ENCODE data around the gene MEOX2.

The MEOX2 gene

GRCh38 chr7:15678653-15679052 is 7.8 kb downstream of the MEOX2 start:
- ChIA-PET POLR2A (no interaction called here), CTCF (no interaction called here)
- DNase-seq (ENCODE audit: extremely low spot score), result no peak
- TF ChIP-seq ARNT (IDR thresholded peaks at IDR 0.05), result no peak
- no peak for TF ChIP-seq HDGF (IDR thresholded peaks at IDR 0.05; ENCODE audit: borderline replicate concordance)
- no peak for TF ChIP-seq TARDBP (IDR thresholded peaks at IDR 0.05)
- TF ChIP-seq LEF1 (IDR thresholded peaks at IDR 0.05; ENCODE audit: borderline replicate concordance), result no peak
- TF ChIP-seq FOXA1 (IDR thresholded peaks at IDR 0.05), result no peak
- no peak for TF ChIP-seq BHLHE40 (IDR thresholded peaks at IDR 0.05; ENCODE audit: borderline replicate concordance)
- no peak for TF ChIP-seq NFRKB (IDR thresholded peaks at IDR 0.05)
- no peak for TF ChIP-seq CTBP1 (IDR thresholded peaks at IDR 0.05; ENCODE audit: borderline replicate concordance)
- TF ChIP-seq PKNOX1 (IDR thresholded peaks at IDR 0.05), result no peak
- no peak for TF ChIP-seq ZNF384 (IDR thresholded peaks at IDR 0.05)
- TF ChIP-seq ELF4 (IDR thresholded peaks at IDR 0.05), result no peak
- TF ChIP-seq FOXM1 (IDR thresholded peaks at IDR 0.05; ENCODE audit: borderline replicate concordance), result no peak
- no peak for TF ChIP-seq SUZ12 (IDR thresholded peaks at IDR 0.05)
- TF ChIP-seq FOXK2 (IDR thresholded peaks at IDR 0.05), result no peak
- TF ChIP-seq SP1 (IDR thresholded peaks at IDR 0.05), result no peak
- TF ChIP-seq L3MBTL2 (conservative IDR thresholded peaks at IDR 0.05), result no peak

GRCh38 chr7:15675379-15675778 is 11.1 kb downstream of the MEOX2 start:
- no peak for TF ChIP-seq ELF4 (IDR thresholded peaks at IDR 0.05)
- TF ChIP-seq LEF1 (IDR thresholded peaks at IDR 0.05; ENCODE audit: borderline replicate concordance), result no peak
- no peak for TF ChIP-seq NFRKB (IDR thresholded peaks at IDR 0.05)
- no peak for TF ChIP-seq BHLHE40 (IDR thresholded peaks at IDR 0.05; ENCODE audit: borderline replicate concordance)
- TF ChIP-seq PKNOX1 (IDR thresholded peaks at IDR 0.05), result no peak
- no peak for TF ChIP-seq FOXA1 (IDR thresholded peaks at IDR 0.05)
- TF ChIP-seq HDGF (IDR thresholded peaks at IDR 0.05; ENCODE audit: borderline replicate concordance), result no peak
- TF ChIP-seq ZNF384 (IDR thresholded peaks at IDR 0.05), result no peak
- TF ChIP-seq TARDBP (IDR thresholded peaks at IDR 0.05), result no peak
- no peak for TF ChIP-seq FOXK2 (IDR thresholded peaks at IDR 0.05)
- no peak for TF ChIP-seq SUZ12 (IDR thresholded peaks at IDR 0.05)
- TF ChIP-seq L3MBTL2 (conservative IDR thresholded peaks at IDR 0.05), result no peak
- TF ChIP-seq SP1 (IDR thresholded peaks at IDR 0.05), result no peak
- no peak for TF ChIP-seq ARNT (IDR thresholded peaks at IDR 0.05)
- no peak for TF ChIP-seq CTBP1 (IDR thresholded peaks at IDR 0.05; ENCODE audit: borderline replicate concordance)
- TF ChIP-seq FOXM1 (IDR thresholded peaks at IDR 0.05; ENCODE audit: borderline replicate concordance), result no peak
- ChIA-PET CTCF (no interaction called here), POLR2A (no interaction called here)
- no peak for DNase-seq (ENCODE audit: extremely low spot score)

- DNase-seq (ENCODE audit: extremely low spot score), result no peak
- TF ChIP-seq NFRKB (IDR thresholded peaks at IDR 0.05), result no peak
- TF ChIP-seq TARDBP (IDR thresholded peaks at IDR 0.05), result no peak
- no peak for TF ChIP-seq SP1 (IDR thresholded peaks at IDR 0.05)
- TF ChIP-seq FOXK2 (IDR thresholded peaks at IDR 0.05), result no peak
- TF ChIP-seq ELF4 (IDR thresholded peaks at IDR 0.05), result no peak
- no peak for TF ChIP-seq LEF1 (IDR thresholded peaks at IDR 0.05; ENCODE audit: borderline replicate concordance)
- no peak for TF ChIP-seq PKNOX1 (IDR thresholded peaks at IDR 0.05)
- no peak for TF ChIP-seq ARNT (IDR thresholded peaks at IDR 0.05)
- ChIA-PET CTCF (no interaction called here), POLR2A (no interaction called here)
Observed at GRCh38 chr7:15674586-15674985, 11.9 kb downstream of the MEOX2 start.

- CTCF ChIA-PET, result no interaction called here
- POLR2A ChIA-PET, result no interaction called here
- DNase-seq (ENCODE audit: extremely low spot score), result no peak
- TF ChIP-seq FOXA1 (IDR thresholded peaks at IDR 0.05), result no peak
- no peak for TF ChIP-seq BHLHE40 (IDR thresholded peaks at IDR 0.05; ENCODE audit: borderline replicate concordance)
- TF ChIP-seq PKNOX1 (IDR thresholded peaks at IDR 0.05), result no peak
- no peak for TF ChIP-seq SUZ12 (IDR thresholded peaks at IDR 0.05)
- no peak for TF ChIP-seq FOXK2 (IDR thresholded peaks at IDR 0.05)
- no peak for TF ChIP-seq HDGF (IDR thresholded peaks at IDR 0.05; ENCODE audit: borderline replicate concordance)
- TF ChIP-seq CTBP1 (IDR thresholded peaks at IDR 0.05; ENCODE audit: borderline replicate concordance), result no peak
- no peak for TF ChIP-seq ARNT (IDR thresholded peaks at IDR 0.05)
- TF ChIP-seq ZNF384 (IDR thresholded peaks at IDR 0.05), result no peak
- TF ChIP-seq ELF4 (IDR thresholded peaks at IDR 0.05), result no peak
- TF ChIP-seq NFRKB (IDR thresholded peaks at IDR 0.05), result no peak
- TF ChIP-seq FOXM1 (IDR thresholded peaks at IDR 0.05; ENCODE audit: borderline replicate concordance), result no peak
- TF ChIP-seq LEF1 (IDR thresholded peaks at IDR 0.05; ENCODE audit: borderline replicate concordance), result no peak
- no peak for TF ChIP-seq L3MBTL2 (conservative IDR thresholded peaks at IDR 0.05)
Observed at GRCh38 chr7:15669443-15670090, 16.9 kb downstream of the MEOX2 start.

- no peak for TF ChIP-seq LEF1 (IDR thresholded peaks at IDR 0.05; ENCODE audit: borderline replicate concordance)
- TF ChIP-seq NFRKB (IDR thresholded peaks at IDR 0.05), result no peak
- TF ChIP-seq PKNOX1 (IDR thresholded peaks at IDR 0.05), result no peak
- no peak for TF ChIP-seq BHLHE40 (IDR thresholded peaks at IDR 0.05; ENCODE audit: borderline replicate concordance)
- TF ChIP-seq CTBP1 (IDR thresholded peaks at IDR 0.05; ENCODE audit: borderline replicate concordance), result no peak
- TF ChIP-seq ARNT (IDR thresholded peaks at IDR 0.05), result no peak
- no peak for TF ChIP-seq HDGF (IDR thresholded peaks at IDR 0.05; ENCODE audit: borderline replicate concordance)
- TF ChIP-seq SUZ12 (IDR thresholded peaks at IDR 0.05), result no peak
- ChIA-PET CTCF (no interaction called here), POLR2A (no interaction called here)
- no peak for DNase-seq (ENCODE audit: extremely low spot score)
Observed at GRCh38 chr7:15667991-15668390, 18.5 kb downstream of the MEOX2 start.

Measured in HEK293T (cell line).